Right lobe of liver (tissue), 4 donors: ENCODE data around the gene RNF166.

Source experiments
- POLR2A ChIP-seq: fragments of 450-650 bp; IDR thresholded peaks from one replicate; pipeline ENCODE4 v1.6.1; 2017; ENCODE audit warnings: antibody characterized with exemption, mild to moderate bottlenecking
- TF ChIP-seq, protein P1 (sequence below), 4 donors: fragments of 200-600 bp in 3 of 4; fragments of 450-650 bp in 1 of 4; IDR thresholded peaks; one replicate each; pipeline versions ENCODE4 v1.5.1 to v1.8.0; 2016 to 2022; ENCODE audit warnings: antibody characterized with exemption in 4 of 4, mild to moderate bottlenecking in 2 of 4
- donor health status: DM: no; HTN: no; CAD: no.
- donor health status: DM: no; HTN: no; CAD: no.
- donor health status: DM: no; HTN: yes; CAD: no.

DNA sequence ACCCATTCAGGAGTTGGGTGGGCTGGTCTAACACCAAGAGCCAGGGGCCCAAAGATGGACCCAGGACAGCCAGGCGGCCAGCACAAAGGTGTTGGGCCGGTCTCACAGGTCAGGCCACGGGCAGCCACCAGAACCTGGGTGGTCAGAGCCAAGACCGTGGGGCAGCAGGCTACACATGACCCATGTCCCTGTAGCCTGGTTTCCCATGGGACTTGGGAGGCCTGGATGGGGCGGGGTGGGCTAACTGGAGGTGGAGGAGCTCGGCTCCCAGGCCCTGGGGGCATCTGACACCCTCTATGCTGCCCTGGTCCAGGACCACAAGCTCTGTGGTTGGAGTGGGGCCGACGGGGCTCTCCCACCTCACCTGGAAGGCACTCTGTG is 17.3 kb upstream of the RNF166 start:
- TF ChIP-seq, protein P1, sequence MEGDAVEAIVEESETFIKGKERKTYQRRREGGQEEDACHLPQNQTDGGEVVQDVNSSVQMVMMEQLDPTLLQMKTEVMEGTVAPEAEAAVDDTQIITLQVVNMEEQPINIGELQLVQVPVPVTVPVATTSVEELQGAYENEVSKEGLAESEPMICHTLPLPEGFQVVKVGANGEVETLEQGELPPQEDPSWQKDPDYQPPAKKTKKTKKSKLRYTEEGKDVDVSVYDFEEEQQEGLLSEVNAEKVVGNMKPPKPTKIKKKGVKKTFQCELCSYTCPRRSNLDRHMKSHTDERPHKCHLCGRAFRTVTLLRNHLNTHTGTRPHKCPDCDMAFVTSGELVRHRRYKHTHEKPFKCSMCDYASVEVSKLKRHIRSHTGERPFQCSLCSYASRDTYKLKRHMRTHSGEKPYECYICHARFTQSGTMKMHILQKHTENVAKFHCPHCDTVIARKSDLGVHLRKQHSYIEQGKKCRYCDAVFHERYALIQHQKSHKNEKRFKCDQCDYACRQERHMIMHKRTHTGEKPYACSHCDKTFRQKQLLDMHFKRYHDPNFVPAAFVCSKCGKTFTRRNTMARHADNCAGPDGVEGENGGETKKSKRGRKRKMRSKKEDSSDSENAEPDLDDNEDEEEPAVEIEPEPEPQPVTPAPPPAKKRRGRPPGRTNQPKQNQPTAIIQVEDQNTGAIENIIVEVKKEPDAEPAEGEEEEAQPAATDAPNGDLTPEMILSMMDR (IDR thresholded peaks at IDR 0.05), result no peak
- TF ChIP-seq POLR2A, result no peak
